ENCODE measurements around the gene PIK3CA.

Gene PIK3CA

GRCh38 chr3:179105881-179106280 lies 42.3 kb upstream of the PIK3CA start:
- H3F3A ChIP-seq (ENCODE audit: insufficient read depth, low read length) = no peaks in the 10 kb centered on the region
- H3K9me3 ChIP-seq (replicated peaks; ENCODE audit: insufficient read depth, low read length) = no peaks in the 10 kb centered on the region
- no peak overlapping the region for H2AFZ ChIP-seq (ENCODE audit: low read length)
- H3K9ac ChIP-seq (ENCODE audit: low read length) = no peak overlapping the region
- no peaks in the 10 kb centered on the region for H3K79me2 ChIP-seq (ENCODE audit: low read length)
- no peak overlapping the region for H3K4me3 ChIP-seq (ENCODE audit: low read length)
- H3K4me2 ChIP-seq (ENCODE audit: low read depth, low read length) = no peak overlapping the region
- no peaks in the 10 kb centered on the region for H3K27me3 ChIP-seq (replicated peaks; ENCODE audit: insufficient read depth, low read length)
- no peak for TF ChIP-seq EZH2 (optimal IDR thresholded peaks at IDR 0.05; ENCODE audit: low read depth, low read length)
- TF ChIP-seq, protein P1, sequence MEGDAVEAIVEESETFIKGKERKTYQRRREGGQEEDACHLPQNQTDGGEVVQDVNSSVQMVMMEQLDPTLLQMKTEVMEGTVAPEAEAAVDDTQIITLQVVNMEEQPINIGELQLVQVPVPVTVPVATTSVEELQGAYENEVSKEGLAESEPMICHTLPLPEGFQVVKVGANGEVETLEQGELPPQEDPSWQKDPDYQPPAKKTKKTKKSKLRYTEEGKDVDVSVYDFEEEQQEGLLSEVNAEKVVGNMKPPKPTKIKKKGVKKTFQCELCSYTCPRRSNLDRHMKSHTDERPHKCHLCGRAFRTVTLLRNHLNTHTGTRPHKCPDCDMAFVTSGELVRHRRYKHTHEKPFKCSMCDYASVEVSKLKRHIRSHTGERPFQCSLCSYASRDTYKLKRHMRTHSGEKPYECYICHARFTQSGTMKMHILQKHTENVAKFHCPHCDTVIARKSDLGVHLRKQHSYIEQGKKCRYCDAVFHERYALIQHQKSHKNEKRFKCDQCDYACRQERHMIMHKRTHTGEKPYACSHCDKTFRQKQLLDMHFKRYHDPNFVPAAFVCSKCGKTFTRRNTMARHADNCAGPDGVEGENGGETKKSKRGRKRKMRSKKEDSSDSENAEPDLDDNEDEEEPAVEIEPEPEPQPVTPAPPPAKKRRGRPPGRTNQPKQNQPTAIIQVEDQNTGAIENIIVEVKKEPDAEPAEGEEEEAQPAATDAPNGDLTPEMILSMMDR (IDR thresholded peaks at IDR 0.05; ENCODE audit: low read length) = no peak
- no peak for TF ChIP-seq EZH2phosphoT487 (IDR thresholded peaks at IDR 0.05; ENCODE audit: low read length)
- DNase-seq = no peak
- no peaks in the 10 kb centered on the region for H3K4me1 ChIP-seq (ENCODE audit: low read length)
- no peaks in the 10 kb centered on the region for H3K9me2 ChIP-seq (replicated peaks; ENCODE audit: insufficient read depth, low read length)
- H3K36me3 ChIP-seq (replicated peaks; ENCODE audit: insufficient read depth, low read length) = no peaks in the 10 kb centered on the region
- H4K20me1 ChIP-seq (ENCODE audit: insufficient read depth, low read length) = no peaks in the 10 kb centered on the region
- H3K27ac ChIP-seq (ENCODE audit: low read length) = no peak overlapping the region

- H3K9ac ChIP-seq (ENCODE audit: low read length) = no peak overlapping the region
- no peaks in the 10 kb centered on the region for H3K79me2 ChIP-seq (ENCODE audit: low read length)
- H3K4me1 ChIP-seq (ENCODE audit: low read length) = no peaks in the 10 kb centered on the region
- H3F3A ChIP-seq (ENCODE audit: insufficient read depth, low read length) = no peaks in the 10 kb centered on the region
- DNase-seq = no peak
- H2AFZ ChIP-seq (ENCODE audit: low read length) = no peak overlapping the region
- no peaks in the 10 kb centered on the region for H3K9me2 ChIP-seq (replicated peaks; ENCODE audit: insufficient read depth, low read length)
- no peaks in the 10 kb centered on the region for H4K20me1 ChIP-seq (ENCODE audit: insufficient read depth, low read length)
- H3K9me3 ChIP-seq (replicated peaks; ENCODE audit: insufficient read depth, low read length) = no peaks in the 10 kb centered on the region
- no peak overlapping the region for H3K4me3 ChIP-seq (ENCODE audit: low read length)
- H3K27ac ChIP-seq (ENCODE audit: low read length) = no peak overlapping the region
- no peaks in the 10 kb centered on the region for H3K27me3 ChIP-seq (replicated peaks; ENCODE audit: insufficient read depth, low read length)
- H3K4me2 ChIP-seq (ENCODE audit: low read depth, low read length) = no peak overlapping the region
- no peaks in the 10 kb centered on the region for H3K36me3 ChIP-seq (replicated peaks; ENCODE audit: insufficient read depth, low read length)
- TF ChIP-seq, protein P1 (IDR thresholded peaks at IDR 0.05; ENCODE audit: low read length) = no peak
- TF ChIP-seq EZH2phosphoT487 (IDR thresholded peaks at IDR 0.05; ENCODE audit: low read length) (no peak), EZH2 (optimal IDR thresholded peaks at IDR 0.05; ENCODE audit: low read depth, low read length) (no peak)
These were observed 40.5 kb upstream of the PIK3CA start for GRCh38 chr3:179107617-179108016.

DNA sequence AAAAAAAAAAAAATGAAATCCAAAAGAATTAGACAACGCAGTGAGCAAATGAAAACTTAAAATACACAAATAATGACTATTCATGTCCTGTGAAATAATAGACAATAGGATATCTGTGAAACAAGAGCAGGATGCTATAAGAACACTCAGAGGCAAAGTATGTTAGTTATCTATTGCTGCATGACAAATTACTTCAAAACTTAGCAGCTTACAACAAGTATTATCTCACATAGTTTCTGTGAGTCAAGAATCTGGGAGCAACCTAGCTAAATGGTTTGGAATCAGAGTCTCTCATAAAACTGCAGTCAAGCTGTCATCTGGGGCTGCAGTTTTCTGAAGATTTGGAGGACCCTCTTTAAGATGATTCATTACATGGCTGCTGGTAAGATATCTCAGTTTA lies 40.1 kb upstream of the PIK3CA start:
- H3K4me3 ChIP-seq (ENCODE audit: low read length) = no peak overlapping the region
- no peaks in the 10 kb centered on the region for H3K36me3 ChIP-seq (replicated peaks; ENCODE audit: insufficient read depth, low read length)
- H3K27ac ChIP-seq (ENCODE audit: low read length) = no peak overlapping the region
- H3K9ac ChIP-seq (ENCODE audit: low read length) = no peak overlapping the region
- no peaks in the 10 kb centered on the region for H3K9me3 ChIP-seq (replicated peaks; ENCODE audit: insufficient read depth, low read length)
- no peaks in the 10 kb centered on the region for H3K79me2 ChIP-seq (ENCODE audit: low read length)
- H2AFZ ChIP-seq (ENCODE audit: low read length) = no peak overlapping the region
- H3F3A ChIP-seq (ENCODE audit: insufficient read depth, low read length) = no peaks in the 10 kb centered on the region
- no peaks in the 10 kb centered on the region for H4K20me1 ChIP-seq (ENCODE audit: insufficient read depth, low read length)
- TF ChIP-seq EZH2phosphoT487 (IDR thresholded peaks at IDR 0.05; ENCODE audit: low read length) = no peak
- TF ChIP-seq EZH2 (optimal IDR thresholded peaks at IDR 0.05; ENCODE audit: low read depth, low read length) = no peak
- TF ChIP-seq, protein P1 (IDR thresholded peaks at IDR 0.05; ENCODE audit: low read length) = no peak
- DNase-seq = no peak
- H3K4me2 ChIP-seq (ENCODE audit: low read depth, low read length) = no peak overlapping the region
- H3K27me3 ChIP-seq (replicated peaks; ENCODE audit: insufficient read depth, low read length) = no peaks in the 10 kb centered on the region
- H3K9me2 ChIP-seq (replicated peaks; ENCODE audit: insufficient read depth, low read length) = no peaks in the 10 kb centered on the region
- no peaks in the 10 kb centered on the region for H3K4me1 ChIP-seq (ENCODE audit: low read length)
